DND-41 (cell line): ENCODE data around the gene COX6B2.

Source experiments
- EZH2 ChIP-seq: IDR thresholded peaks from 3 replicates; pipeline ENCODE4 v1.6.1; 2012; ENCODE audit warnings: borderline replicate concordance, low read depth, mild to moderate bottlenecking, moderate library complexity, low read length, inconsistent platforms; ENCODE audit not compliant: severe bottlenecking
- TF ChIP-seq, protein P1 (sequence below): IDR thresholded peaks from 2 replicates; pipeline ENCODE4 v1.5.1; 2012; ENCODE audit warnings: borderline replicate concordance, low read length, moderate library complexity, mild to moderate bottlenecking; ENCODE audit not compliant: poor library complexity, severe bottlenecking; ENCODE audit errors: extremely low read depth

DNA sequence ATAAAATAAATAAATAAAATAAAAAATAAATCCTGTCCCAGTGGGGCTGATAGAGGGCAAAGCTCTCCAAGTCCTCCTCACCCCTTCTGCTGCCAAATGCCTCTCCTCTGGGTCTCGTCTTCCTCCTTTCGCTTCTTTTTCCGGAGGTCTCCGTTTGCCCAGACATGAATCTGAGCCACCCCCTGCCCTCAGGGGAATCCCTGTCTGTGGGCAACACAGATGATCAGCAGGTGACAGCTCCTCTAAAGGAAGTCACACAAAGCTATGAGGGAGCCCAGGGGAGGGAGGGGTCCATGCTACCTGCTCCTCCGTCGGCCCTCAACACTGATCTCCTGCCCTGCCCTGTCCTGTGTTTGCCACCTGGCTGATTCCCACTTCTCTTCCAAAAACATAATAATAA, 29.9 kb downstream of the COX6B2 start:
- TF ChIP-seq, protein P1, sequence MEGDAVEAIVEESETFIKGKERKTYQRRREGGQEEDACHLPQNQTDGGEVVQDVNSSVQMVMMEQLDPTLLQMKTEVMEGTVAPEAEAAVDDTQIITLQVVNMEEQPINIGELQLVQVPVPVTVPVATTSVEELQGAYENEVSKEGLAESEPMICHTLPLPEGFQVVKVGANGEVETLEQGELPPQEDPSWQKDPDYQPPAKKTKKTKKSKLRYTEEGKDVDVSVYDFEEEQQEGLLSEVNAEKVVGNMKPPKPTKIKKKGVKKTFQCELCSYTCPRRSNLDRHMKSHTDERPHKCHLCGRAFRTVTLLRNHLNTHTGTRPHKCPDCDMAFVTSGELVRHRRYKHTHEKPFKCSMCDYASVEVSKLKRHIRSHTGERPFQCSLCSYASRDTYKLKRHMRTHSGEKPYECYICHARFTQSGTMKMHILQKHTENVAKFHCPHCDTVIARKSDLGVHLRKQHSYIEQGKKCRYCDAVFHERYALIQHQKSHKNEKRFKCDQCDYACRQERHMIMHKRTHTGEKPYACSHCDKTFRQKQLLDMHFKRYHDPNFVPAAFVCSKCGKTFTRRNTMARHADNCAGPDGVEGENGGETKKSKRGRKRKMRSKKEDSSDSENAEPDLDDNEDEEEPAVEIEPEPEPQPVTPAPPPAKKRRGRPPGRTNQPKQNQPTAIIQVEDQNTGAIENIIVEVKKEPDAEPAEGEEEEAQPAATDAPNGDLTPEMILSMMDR = no peak
- TF ChIP-seq EZH2 = no peak
